ENCODE results near the gene SLC18B1.

SLC18B1 gene

DNA sequence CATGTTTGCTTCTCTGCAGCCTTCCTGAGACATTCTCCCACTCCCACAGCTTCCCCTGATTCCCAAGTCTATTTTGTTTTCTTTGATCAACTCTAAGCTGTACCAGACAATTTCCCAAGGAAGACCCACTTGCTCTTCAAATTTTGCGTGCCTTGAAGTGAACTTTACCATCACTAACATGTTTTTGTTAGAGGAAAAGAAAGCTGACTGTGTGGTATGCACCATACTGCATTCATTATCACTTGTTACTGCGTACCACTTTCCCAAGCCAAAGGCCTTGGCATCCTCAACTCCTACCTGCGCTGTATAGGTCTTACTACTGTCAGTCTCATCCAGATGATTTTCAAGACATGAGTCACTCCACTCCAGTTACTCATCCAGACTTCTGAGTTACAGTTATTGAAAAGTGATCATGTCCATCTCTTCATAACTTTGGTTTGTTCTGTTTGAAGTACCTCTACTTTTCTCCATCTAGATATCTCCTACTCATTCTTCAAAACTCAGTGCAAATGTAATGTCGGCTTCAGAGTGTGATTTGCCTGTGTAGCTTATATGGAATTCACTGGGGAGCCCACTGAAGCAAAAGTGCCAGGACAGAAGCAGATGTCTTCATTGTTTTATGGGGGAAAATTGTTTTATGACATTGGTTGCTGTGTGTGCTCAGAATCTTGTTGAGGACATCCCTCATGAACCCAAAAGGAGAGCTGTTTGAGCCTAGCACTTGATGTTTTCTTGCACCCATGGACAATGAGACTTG, 21.1 kb upstream of the SLC18B1 start:
- POLR2A ChIA-PET (ENCODE audit: low non-redundant PET), result no interaction called here
- no peak overlapping the region for H3K27ac ChIP-seq
- TF ChIP-seq, protein P1, sequence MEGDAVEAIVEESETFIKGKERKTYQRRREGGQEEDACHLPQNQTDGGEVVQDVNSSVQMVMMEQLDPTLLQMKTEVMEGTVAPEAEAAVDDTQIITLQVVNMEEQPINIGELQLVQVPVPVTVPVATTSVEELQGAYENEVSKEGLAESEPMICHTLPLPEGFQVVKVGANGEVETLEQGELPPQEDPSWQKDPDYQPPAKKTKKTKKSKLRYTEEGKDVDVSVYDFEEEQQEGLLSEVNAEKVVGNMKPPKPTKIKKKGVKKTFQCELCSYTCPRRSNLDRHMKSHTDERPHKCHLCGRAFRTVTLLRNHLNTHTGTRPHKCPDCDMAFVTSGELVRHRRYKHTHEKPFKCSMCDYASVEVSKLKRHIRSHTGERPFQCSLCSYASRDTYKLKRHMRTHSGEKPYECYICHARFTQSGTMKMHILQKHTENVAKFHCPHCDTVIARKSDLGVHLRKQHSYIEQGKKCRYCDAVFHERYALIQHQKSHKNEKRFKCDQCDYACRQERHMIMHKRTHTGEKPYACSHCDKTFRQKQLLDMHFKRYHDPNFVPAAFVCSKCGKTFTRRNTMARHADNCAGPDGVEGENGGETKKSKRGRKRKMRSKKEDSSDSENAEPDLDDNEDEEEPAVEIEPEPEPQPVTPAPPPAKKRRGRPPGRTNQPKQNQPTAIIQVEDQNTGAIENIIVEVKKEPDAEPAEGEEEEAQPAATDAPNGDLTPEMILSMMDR (conservative IDR thresholded peaks at IDR 0.05; ENCODE audit: low read depth), result no peak
- peak; percentile 59 for DNase-seq (ENCODE audit: low spot score)
- CTCF ChIA-PET, result interaction anchor here (0.6 to 1.1 kb wide), 2 partner anchors 14 to 317 kb away, joined by 3 to 4 read pairs; no protein-coding TSS in a partner anchor

DNA sequence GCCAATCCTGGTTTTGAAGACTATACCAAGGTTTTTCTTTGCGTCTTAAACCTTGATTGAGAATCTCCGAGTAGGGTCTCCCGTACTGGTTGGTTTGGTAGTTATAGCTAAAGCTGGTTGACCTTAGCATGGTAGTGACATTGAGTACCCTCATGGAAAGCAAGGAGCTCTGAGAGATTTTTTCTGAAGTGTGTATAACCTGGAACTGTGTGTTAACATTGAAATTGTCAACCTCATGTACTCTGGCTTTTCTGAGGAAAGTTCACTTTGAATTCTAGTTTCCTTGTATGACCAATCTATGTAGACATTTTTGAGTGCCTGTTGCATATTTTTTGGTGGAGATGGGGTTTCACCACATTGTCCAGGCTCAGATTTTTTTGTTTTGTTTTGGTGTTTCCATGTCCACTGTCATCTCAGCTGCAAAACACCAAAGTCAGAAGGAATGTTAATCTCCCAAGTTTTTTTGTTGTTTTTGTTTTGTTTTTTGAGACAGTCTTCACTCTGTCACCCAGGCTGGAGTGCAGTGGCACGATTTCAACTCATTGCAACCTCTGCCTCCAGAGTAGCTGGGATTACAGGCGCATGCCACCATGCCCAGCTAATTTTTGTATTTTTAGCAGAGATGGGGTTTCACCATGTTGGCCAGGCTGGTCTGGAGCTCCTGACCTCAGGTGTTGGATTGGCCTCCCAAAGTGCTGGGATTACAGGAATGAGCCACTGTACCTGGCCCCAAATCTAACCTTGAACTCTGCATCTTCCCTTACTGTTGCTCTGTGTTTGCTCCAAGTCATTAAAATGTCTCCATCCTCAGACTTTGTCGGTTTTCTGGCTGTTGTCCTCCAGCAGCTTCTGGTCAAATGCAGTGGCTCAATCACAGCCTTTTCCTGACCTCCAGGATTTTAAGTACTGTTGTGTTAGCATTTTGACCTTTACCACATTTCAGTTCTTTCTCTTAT, 20.2 kb upstream of the SLC18B1 start:
- TF ChIP-seq, protein P1 (conservative IDR thresholded peaks at IDR 0.05; ENCODE audit: low read depth), result no peak
- DNase-seq (ENCODE audit: low spot score), result no peak
- CTCF ChIA-PET, result no interaction called here
- POLR2A ChIA-PET (ENCODE audit: low non-redundant PET), result no interaction called here
- H3K27ac ChIP-seq, result peak overlapping the region; percentile 60

DNA sequence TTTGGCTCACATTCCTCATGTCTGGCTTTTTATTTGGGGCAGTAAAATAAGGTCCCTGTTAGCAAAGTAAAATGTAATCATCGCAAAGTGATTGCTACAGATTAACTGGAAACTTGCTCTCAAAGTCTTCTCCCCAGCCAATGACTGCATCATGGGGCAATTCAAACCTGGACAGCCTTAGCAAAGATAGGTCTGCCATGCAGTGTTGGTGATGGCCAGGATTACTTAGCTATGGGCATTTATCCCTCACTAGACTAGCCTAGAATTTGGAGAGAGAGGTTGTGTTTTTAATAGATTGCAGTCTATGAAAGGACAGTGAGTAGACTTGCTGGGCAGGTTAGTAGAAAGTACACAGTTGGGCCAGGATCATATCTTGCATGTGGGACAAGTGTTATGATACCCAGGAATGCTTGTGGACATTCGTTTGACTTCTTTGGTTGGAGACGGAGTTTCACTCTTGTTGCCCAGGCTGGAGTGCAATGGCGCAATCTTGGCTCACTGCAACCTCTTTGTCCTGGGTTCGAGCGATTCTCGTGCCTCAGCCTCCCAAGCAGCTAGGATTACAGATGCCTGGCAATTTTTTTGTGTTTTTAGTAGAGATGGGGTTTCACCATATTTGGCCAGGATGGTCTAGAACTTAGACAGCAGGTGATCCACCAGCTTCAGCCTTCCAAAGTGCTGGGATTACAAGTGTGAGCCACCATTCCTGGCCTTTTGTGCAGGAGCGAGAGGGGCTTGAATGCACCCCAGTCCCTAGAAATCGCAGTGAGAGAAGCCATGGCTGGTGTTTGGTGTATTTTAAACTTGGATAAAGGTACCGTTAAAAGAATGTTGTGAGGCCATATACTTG, 19.3 kb upstream of the SLC18B1 start:
- ChIA-PET CTCF (no interaction called here), POLR2A (ENCODE audit: low non-redundant PET) (no interaction called here)
- TF ChIP-seq, protein P1 (conservative IDR thresholded peaks at IDR 0.05; ENCODE audit: low read depth), result no peak
- DNase-seq (ENCODE audit: low spot score), result no peak
- H3K27ac ChIP-seq, result no peak overlapping the region

DNA sequence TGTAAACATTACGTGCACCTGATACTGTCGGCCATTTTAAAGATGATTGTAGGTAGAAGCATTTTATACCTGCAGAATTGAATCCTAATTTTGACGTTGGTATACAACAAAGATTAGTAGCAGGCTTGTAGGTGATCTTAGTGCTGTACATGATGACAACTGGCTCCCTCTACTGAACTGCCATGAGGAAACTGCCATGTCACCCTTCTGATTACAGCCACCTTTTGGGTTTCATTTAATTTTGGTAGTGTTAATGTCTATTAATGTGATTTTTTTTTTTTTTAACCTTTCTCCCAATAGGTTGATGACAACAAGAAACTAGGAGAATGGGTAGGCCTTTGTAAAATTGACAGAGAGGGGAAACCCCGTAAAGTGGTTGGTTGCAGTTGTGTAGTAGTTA, 18.2 kb upstream of the SLC18B1 start:
- TF ChIP-seq, protein P1 (conservative IDR thresholded peaks at IDR 0.05; ENCODE audit: low read depth), result no peak
- ChIA-PET POLR2A (ENCODE audit: low non-redundant PET) (no interaction called here), CTCF (no interaction called here)
- DNase-seq (ENCODE audit: low spot score), result no peak
- no peak overlapping the region for H3K27ac ChIP-seq

DNA sequence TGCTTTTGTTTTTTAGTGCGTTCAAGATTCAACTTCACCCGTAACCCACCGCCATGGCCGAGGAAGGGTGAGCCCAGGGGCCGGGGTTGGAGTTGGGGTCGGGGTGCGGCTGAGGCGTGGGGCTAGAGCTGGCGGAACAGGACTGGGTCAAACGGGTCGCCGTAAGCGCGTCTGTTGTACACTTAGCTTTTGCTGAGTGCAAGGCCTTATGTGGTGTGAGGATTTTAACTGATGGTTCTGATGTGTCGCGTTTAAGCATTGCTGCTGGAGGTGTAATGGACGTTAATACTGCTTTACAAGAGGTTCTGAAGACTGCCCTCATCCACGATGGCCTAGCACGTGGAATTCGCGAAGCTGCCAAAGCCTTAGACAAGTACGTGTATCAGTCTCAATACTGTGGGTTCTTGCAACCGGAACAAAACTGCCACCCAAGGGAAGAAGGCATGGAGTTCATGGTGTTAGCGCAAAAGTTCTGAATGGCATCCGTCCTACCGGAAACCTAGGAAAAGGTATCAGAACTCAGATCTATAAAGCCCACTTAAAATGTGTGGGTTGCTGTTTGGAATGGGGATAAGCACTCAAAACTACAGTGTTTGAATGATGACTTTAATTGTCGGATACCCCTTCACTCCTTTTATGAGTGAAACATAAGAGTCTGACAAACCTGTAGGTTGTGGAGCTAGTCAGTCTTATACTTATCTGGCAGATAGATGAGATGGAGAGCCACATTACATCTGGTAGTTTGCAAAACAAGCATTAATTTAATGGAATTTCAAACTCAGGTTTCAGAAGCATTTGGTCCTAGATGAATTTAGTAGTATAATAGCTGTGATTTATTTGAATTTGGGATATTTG, 16.5 kb upstream of the SLC18B1 start:
- CTCF ChIA-PET, result no interaction called here
- TF ChIP-seq, protein P1 (conservative IDR thresholded peaks at IDR 0.05; ENCODE audit: low read depth), result no peak
- POLR2A ChIA-PET (ENCODE audit: low non-redundant PET), result no interaction called here
- no peak for DNase-seq (ENCODE audit: low spot score)
- peak overlapping the region; percentile 94 for H3K27ac ChIP-seq

Data from RWPE1 (cell line).